OCI-LY1 (cell line): Measurements from ENCODE around the gene AUH.
"Not testable (repeated sequence)": the region's sequence is repeated elsewhere in the genome, so short reads cannot be mapped to it uniquely, and the experiment has no call there.

Experiments
- H2AFZ ChIP-seq: fragments of 200-600 bp; sonication (generic), shearing (Covaris generic); 2 replicates; pipeline ENCODE4 v1.6.0; 2014; ENCODE audit warnings: antibody characterized with exemption, mild to moderate bottlenecking, low read length
- H3F3A ChIP-seq: fragments of 200-600 bp; sonication (generic), shearing (Covaris generic); 2 replicates; pipeline ENCODE4 v1.6.0; 2014; ENCODE audit warnings: mild to moderate bottlenecking, antibody characterized with exemption, low read length, moderate library complexity; ENCODE audit not compliant: insufficient read depth
- H3K27ac ChIP-seq: fragments of 200-600 bp; sonication (generic); 2 replicates; pipeline ENCODE4 v1.5.1; 2014; ENCODE audit warnings: low read length, mixed run types, mild to moderate bottlenecking, low read depth; ENCODE audit not compliant: poor library complexity, severe bottlenecking
- H3K27me3 ChIP-seq: fragments of 200-600 bp; sonication (generic); 2 replicates; pipeline ENCODE4 v1.6.0; 2014; ENCODE audit warnings: antibody characterized with exemption, mild to moderate bottlenecking, low read length, moderate library complexity; ENCODE audit not compliant: insufficient read depth
- H3K36me3 ChIP-seq: fragments of 200-600 bp; sonication (generic); 2 replicates; pipeline ENCODE4 v1.6.1; 2014; ENCODE audit warnings: mild to moderate bottlenecking, antibody characterized with exemption, low read length, moderate library complexity, mixed read lengths; ENCODE audit not compliant: insufficient read depth
- H3K4me1 ChIP-seq: fragments of 200-600 bp; sonication (generic); 2 replicates; pipeline ENCODE4 v1.5.1; 2014; ENCODE audit warnings: mild to moderate bottlenecking, low read length, moderate library complexity; ENCODE audit not compliant: insufficient read depth, severe bottlenecking
- H3K4me2 ChIP-seq: fragments of 200-600 bp; sonication (generic), shearing (Covaris generic); 2 replicates; pipeline ENCODE4 v1.6.1; 2014; ENCODE audit warnings: low read length
- H3K4me3 ChIP-seq: fragments of 200-600 bp; sonication (generic); 2 replicates; pipeline ENCODE4 v1.5.1; 2014; ENCODE audit warnings: low read length, low read depth, mild to moderate bottlenecking, mixed read lengths; ENCODE audit not compliant: poor library complexity, severe bottlenecking
- H3K79me2 ChIP-seq: fragments of 200-600 bp; shearing (Covaris generic); 2 replicates; pipeline ENCODE4 v1.6.1; 2016; ENCODE audit warnings: mixed run types, low read length, mixed read lengths; ENCODE audit not compliant: insufficient read depth
- H3K9ac ChIP-seq: fragments of 200-600 bp; sonication (generic), shearing (Covaris generic); 2 replicates; pipeline ENCODE4 v1.6.1; 2014; ENCODE audit warnings: mild to moderate bottlenecking, low read length, mixed read lengths
- H3K9me2 ChIP-seq: fragments of 200-600 bp; sonication (generic), shearing (Covaris generic); 2 replicates; pipeline ENCODE4 v1.6.1; 2014; ENCODE audit warnings: low read depth, mild to moderate bottlenecking, low read length, mixed read lengths
- H3K9me3 ChIP-seq: fragments of 200-600 bp; shearing (Covaris generic); 2 replicates; pipeline ENCODE4 v1.6.1; 2014; ENCODE audit warnings: low read length, mixed read lengths
- H4K20me1 ChIP-seq: fragments of 200-600 bp; sonication (generic), shearing (Covaris generic); 2 replicates; pipeline ENCODE4 v1.6.0; 2016; ENCODE audit warnings: mild to moderate bottlenecking, low read length; ENCODE audit not compliant: insufficient read depth
- CTCF ChIP-seq: fragments of 200-600 bp; sonication (generic), shearing (Covaris generic); IDR thresholded peaks from 2 replicates; pipeline ENCODE4 v1.5.1; 2017; ENCODE audit warnings: mild to moderate bottlenecking, antibody characterized with exemption, low read length, moderate library complexity, mixed read lengths
- EZH2 ChIP-seq: fragments of 200-600 bp; sonication (generic), shearing (Covaris generic); IDR thresholded peaks from 2 replicates; pipeline ENCODE4 v1.8.0; 2017; ENCODE audit warnings: borderline replicate concordance, mixed run types, mild to moderate bottlenecking, antibody characterized with exemption, low read length, moderate library complexity, mixed read lengths

AUH gene

GRCh38 chr9:91379426-91379825 lies 17.7 kb upstream of the AUH start:
- TF ChIP-seq CTCF (no peak), EZH2 (no peak)

GRCh38 chr9:91378695-91379127 lies 17.0 kb upstream of the AUH start:
- Histone ChIP-seq H3K4me3 (no peak overlapping the region), H3K79me2 (no peaks in the 10 kb centered on the region), H3K4me2 (no peak overlapping the region), H3K36me3 (no peaks in the 10 kb centered on the region), H3F3A (no peaks in the 10 kb centered on the region), H4K20me1 (no peaks in the 10 kb centered on the region), H3K4me1 (no peaks in the 10 kb centered on the region), H3K9me3 (no peaks in the 10 kb centered on the region), H3K9ac (no peak overlapping the region), H3K9me2 (no peaks in the 10 kb centered on the region), H2AFZ (no peak overlapping the region), H3K27me3 (no peaks in the 10 kb centered on the region), H3K27ac (no peak overlapping the region)
- TF ChIP-seq EZH2 (no peak), CTCF (no peak)

More at GRCh38 chr9:91379426-91379825, 17.7 kb upstream of the AUH start:
- no peaks in the 10 kb centered on the region for H3K79me2 ChIP-seq
- H3K9me3 ChIP-seq: no peaks in the 10 kb centered on the region
- H3K4me1 ChIP-seq: no peaks in the 10 kb centered on the region
- H3F3A ChIP-seq: no peaks in the 10 kb centered on the region
- H4K20me1 ChIP-seq: no peaks in the 10 kb centered on the region
- no peak overlapping the region for H3K4me2 ChIP-seq
- H3K4me3 ChIP-seq: no peak overlapping the region
- no peaks in the 10 kb centered on the region for H3K27me3 ChIP-seq
- H3K36me3 ChIP-seq: no peaks in the 10 kb centered on the region
- no peak overlapping the region for H3K9ac ChIP-seq
- H3K9me2 ChIP-seq: no peaks in the 10 kb centered on the region
- no peak overlapping the region for H2AFZ ChIP-seq
- no peak overlapping the region for H3K27ac ChIP-seq

- H3K9ac ChIP-seq, H3K27me3 ChIP-seq, H3K9me2 ChIP-seq, H3K4me3 ChIP-seq, H3K4me2 ChIP-seq, H3F3A ChIP-seq, H3K79me2 ChIP-seq, H3K36me3 ChIP-seq, H3K4me1 ChIP-seq, H4K20me1 ChIP-seq, H3K27ac ChIP-seq, H3K9me3 ChIP-seq, H2AFZ ChIP-seq: not testable (repeated sequence)
Observed at GRCh38 chr9:91378054-91378453, 16.3 kb upstream of the AUH start.

- Histone ChIP-seq H3K36me3 (no peaks in the 10 kb centered on the region), H3K9me3 (no peaks in the 10 kb centered on the region), H3K4me1 (no peaks in the 10 kb centered on the region), H3K9ac (no peak overlapping the region), H3K27me3 (no peaks in the 10 kb centered on the region), H3F3A (no peaks in the 10 kb centered on the region), H3K27ac (no peak overlapping the region), H4K20me1 (no peaks in the 10 kb centered on the region), H3K9me2 (no peaks in the 10 kb centered on the region), H3K4me3 (no peak overlapping the region), H3K4me2 (no peak overlapping the region), H2AFZ (no peak overlapping the region), H3K79me2 (no peaks in the 10 kb centered on the region)
- no peak for TF ChIP-seq CTCF
- no peak for TF ChIP-seq EZH2
Observed at GRCh38 chr9:91376239-91376638, 14.5 kb upstream of the AUH start.
